Right ventricle myocardium inferior (tissue), 1 donor: ENCODE data around the gene NADK. TPM values are rescaled to one million over a fixed set of nuclear protein-coding genes. Genes with fewer than 3 reads are reported as not detected.
A peak's percentile ranks its signal among the peaks of the same experiment; 100 is the strongest.
"Not testable (repeated sequence)": the region's sequence is repeated elsewhere in the genome, so short reads cannot be mapped to it uniquely, and the experiment has no call there.

Experiments used
- ATAC-seq: fragments of 200-7000 bp; cut with Tn5 transposase; one replicate; pipeline ENCODE4 v1.9.1; 2020; ENCODE audit warnings: mild to moderate bottlenecking, moderate library complexity
- DNase-seq: peaks from one replicate; pipeline ENCODE4 v3.0.0; 2021; ENCODE audit errors: missing footprints
- intact Hi-C: fragments of 100-400 bp; cut with DNase I; formaldehyde crosslinking; loops from one replicate; pipeline ENCODE4 v1.11.0; 2022
- total RNA-seq: library from RNA; stranded (reverse); fragmentation: NEBNext Ultra II Directional; extraction: Animal tissue kit (Norgen Biotek cat#: 25700); gene quantifications from one replicate; pipeline ENCODE4 v1.2.1, GENCODE V29; 2021
- donor health status: DM: no; HTN: yes; CAD: no; lungs with severe emphysema.

The NADK gene
- total RNA-seq, 1 donor from 2014 or later: 26.9 TPM

DNA sequence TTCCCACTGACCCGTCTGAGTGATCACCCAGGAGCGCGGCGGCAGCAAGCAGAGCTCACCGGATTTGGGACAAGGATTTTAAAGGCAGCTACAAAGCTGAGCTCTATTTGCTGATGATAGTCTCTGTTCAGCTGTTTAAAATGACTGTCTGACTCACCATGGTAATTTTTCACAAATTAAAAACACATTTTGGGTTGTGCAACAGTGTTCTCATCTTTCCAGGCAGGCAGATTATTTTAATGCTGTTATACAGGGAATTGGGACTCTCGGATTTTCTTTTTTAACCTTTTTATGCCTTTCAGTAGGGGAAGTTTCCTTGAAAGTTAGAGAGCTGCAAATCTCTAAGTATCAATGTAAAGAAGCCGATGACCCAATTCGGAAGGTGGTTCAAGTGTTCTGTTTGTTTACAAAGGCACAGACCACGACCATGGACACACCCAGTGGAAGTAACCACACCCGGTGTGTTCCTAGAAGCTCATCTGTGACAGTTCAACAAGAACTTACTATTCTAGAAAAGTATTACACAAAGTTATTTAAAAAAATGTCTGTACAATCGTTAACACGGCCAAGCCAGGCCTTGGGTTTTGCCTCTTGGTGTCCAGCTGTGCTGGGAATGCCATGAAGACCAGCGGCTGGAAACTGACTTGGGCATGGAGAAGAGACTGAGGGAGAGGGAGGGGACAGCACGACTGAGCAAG is 49.8 kb downstream of the NADK start:
- intact Hi-C loops, DNase-seq, ATAC-seq: not testable (repeated sequence)

GRCh38 chr1:1727131-1727651 is 51.1 kb downstream of the NADK start:
- ATAC-seq, DNase-seq, intact Hi-C loops: not testable (repeated sequence)

DNA sequence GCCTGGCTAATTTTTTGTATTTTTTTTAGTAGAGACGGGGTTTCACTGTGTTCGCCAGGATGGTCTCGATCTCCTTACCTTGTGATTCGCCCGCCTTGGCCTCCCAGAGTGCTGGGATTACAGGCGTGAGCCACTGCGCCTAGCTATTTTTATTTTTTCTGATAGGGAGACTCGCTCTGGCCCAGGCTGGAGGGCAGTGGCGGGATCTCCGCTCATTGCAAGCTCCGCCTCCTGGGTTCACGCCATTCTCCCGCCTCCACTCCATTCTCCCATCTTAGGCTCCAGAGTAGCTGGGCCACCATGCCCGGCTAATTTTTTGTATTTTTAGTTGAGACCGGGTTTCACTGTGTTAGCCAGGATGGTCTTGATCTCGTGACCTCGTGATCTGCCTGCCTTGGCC is 52.2 kb downstream of the NADK start:
- DNase-seq, ATAC-seq, intact Hi-C loops: not testable (repeated sequence)

DNA sequence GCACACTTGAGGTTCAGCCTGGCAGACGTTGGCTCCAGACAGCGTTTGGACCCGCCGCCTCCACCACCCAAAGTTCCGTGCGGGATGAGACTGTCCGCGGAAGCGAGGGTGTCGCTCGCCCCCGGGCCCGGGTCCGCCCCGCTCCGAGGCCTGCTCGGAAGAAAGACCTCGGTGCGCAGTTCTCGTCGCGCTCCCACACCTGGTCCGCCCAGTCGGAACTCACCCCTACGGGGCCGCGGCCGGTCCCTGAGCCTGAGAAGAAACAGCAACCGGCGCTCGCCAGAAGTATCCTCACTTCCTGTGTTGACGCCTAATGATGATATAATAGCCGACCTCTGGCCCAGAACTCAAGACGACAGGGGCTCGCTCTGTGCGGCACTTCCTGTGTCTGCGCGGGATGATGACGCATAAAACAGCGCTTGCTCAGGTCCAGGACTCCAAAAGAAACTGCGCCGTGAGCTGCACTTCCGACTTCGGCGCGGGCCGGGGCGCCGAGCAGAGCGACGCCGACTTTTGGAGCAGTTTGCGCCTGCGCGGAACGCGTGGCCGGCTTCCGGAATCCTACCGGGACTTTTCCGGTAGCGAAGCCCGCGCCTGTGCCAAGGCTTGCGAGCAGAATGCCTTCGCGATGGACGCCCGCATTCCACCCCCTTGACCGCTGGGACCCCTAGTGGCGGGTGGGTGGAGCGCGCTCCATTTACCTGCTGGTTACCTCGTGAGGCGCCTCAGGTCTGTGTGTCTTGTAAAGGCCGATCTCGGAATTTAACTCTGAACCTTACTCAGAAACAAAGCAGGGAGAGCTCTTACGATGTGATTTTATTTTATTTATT is 54.0 kb downstream of the NADK start, which contains the start of gene CDK11A:
CDK11A (minus strand) TSS at position 323 of the 830 bp plus-strand sequence. CDS start 1,539 bp downstream, outside the sequence.
- intact Hi-C loops: not testable (repeated sequence)
- ATAC-seq: peak; percentile 97
- peak; percentile 99 for DNase-seq

GRCh38 chr1:1721201-1721600 is 57.1 kb downstream of the NADK start:
- DNase-seq (no peak), ATAC-seq (no peak)
- intact Hi-C loops: no loop called here

GRCh38 chr1:1715109-1715883 is 63.0 kb downstream of the NADK start:
- DNase-seq, ATAC-seq, intact Hi-C loops: not testable (repeated sequence)

GRCh38 chr1:1707897-1708296 is 70.4 kb downstream of the NADK start:
- intact Hi-C loops, ATAC-seq, DNase-seq: not testable (repeated sequence)

DNA sequence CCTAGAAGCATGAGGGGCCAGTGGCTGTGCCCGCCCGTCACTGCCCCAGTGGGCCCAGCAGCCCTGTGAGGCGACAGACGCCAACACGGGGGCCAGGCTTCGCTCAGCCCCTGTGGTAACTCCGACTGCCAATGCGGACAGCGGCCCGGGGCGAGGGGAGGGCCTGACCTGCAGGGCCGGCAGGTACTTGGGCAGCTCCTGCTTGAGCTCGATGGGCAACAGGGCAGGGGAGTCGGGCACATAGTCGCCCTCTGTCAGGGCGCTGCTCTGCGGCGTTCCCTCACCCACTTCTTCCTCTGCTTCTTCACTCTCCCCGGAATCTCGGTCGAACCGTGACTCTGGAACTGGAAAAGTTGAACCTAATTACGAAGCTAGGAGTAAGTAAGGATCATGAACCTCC is 71.0 kb downstream of the NADK start:
- ATAC-seq, DNase-seq, intact Hi-C loops: not testable (repeated sequence)

DNA sequence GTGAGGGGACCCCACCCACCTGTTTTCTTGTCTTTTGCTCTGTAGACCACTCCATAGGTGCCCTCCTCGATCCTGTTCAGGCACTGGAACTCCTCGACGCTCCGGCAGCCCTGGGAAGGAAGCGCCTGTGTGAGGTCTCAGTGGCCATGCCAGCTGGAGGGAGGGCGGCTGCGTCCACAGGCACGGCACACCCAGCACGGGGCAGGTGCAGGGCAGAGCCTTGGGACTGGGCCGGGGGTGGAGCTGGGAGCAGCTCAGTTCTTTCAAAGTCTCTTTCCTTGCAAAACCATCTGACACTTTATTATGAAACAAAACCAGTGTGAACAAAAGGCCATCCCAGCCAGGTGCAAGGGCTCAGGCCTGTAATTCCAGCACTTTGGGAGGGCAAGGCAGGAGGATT is 72.6 kb downstream of the NADK start:
- DNase-seq, ATAC-seq, intact Hi-C loops: not testable (repeated sequence)

DNA sequence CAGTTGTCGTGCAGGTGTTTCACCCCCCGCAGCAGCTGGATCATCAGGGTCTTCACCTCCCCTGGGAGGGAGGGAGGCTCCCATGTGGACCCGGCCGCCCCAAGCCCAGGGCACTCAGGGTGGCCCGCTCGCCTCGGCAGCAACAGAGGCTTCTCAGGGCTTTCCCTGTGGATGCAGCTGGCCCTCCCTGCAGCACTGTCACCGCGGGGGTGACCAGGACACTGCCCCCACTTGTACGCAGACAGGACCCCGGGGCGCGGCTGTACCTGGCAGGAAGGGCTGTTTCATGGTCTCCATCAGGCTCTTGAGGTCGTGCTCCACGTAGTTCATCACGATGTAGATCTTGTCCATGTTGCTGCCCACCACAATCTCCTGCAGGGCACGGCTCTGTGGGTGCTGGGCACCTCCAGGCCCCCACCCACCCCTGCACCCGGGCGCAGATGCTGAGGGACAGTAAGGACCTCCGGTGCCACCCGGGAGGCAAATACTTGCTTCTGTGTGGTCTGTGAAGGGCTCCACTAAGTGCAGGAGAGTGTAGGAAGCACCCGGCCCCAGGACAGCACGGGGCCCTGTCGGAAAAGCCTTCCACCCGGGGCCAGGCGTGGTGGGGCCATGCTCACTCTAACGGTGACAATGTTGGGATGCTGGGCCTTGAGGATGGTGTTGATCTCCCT is 73.8 kb downstream of the NADK start:
- intact Hi-C loops, DNase-seq, ATAC-seq: not testable (repeated sequence)

DNA sequence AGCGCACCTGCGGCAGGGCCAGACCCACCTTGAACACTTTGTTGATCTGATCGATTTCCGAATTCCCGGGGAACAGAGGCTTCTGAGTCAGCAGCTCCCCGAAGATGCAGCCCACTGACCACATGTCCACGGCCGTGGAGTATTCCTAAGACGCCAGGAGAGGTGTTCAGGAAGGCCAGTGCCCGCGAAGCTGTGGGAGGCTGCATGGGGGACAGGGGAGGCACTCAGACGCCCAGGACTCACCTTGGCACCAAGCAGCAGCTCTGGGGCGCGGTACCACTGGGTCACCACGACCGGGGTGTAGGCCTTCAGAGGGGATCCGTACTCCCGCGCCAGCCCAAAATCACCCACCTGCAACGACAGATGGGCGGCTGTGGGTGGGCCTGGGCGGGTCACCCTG is 74.5 kb downstream of the NADK start:
- ATAC-seq: no peak

DNA sequence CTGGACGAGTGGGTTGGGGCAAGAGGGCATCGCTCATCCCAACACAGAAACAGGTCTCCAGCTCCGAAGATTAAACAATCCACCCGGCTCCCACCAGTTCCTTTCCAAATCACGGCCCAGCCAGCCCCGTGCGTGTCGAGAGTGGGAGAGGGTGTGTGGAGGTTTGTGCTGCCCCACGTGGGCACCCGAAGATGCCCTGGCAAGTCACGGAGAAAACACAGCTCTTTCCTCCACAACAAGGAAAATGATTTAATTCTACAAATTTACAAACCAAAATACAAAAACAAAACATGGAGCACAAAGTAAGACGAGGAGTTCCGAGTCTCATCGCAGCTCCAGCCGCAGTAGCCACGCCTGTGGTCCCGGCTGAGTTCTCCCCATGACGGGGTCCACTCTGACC is 75.8 kb downstream of the NADK start:
- DNase-seq, ATAC-seq, intact Hi-C loops: not testable (repeated sequence)

More for the DNA sequence above, 74.5 kb downstream of the NADK start:
- no peak for DNase-seq
- intact Hi-C loops: no loop called here

Other genes with a start within 250 kb of the NADK start
- gene TMEM240, start 237.8 kb downstream of the NADK start, total RNA-seq: 6.9 TPM
- gene SSU72, start 203.6 kb downstream of the NADK start, total RNA-seq: 116 TPM
- gene FNDC10, start 178.3 kb downstream of the NADK start, total RNA-seq: 3.0 TPM
- 103 TPM for gene MIB2, start 163.0 kb downstream of the NADK start, total RNA-seq
- 36.2 TPM for gene MMP23B, start 146.3 kb downstream of the NADK start, total RNA-seq
- 24.0 TPM for gene CDK11B, start 119.5 kb downstream of the NADK start, total RNA-seq
- gene SLC35E2B, start 85.7 kb downstream of the NADK start, total RNA-seq: 20.3 TPM
- 20.8 TPM for gene CDK11A, start 54.1 kb downstream of the NADK start, total RNA-seq
- gene GNB1, start 112.6 kb upstream of the NADK start, total RNA-seq: 182 TPM
- not detected for gene CALML6, start 136.8 kb upstream of the NADK start, total RNA-seq
- 1.2 TPM for gene TMEM52, start 140.8 kb upstream of the NADK start, total RNA-seq
- not detected for gene CFAP74, start 225.3 kb upstream of the NADK start, total RNA-seq
- 0.49 TPM for gene GABRD, start 240.9 kb upstream of the NADK start, total RNA-seq